ENCODE results near the gene AFAP1. TPM values are rescaled to one million over a fixed set of nuclear protein-coding genes. Genes with fewer than 3 reads are reported as not detected.

The AFAP1 gene
- total RNA-seq, 1 donor from 2014 or later, result 84.9 TPM

DNA sequence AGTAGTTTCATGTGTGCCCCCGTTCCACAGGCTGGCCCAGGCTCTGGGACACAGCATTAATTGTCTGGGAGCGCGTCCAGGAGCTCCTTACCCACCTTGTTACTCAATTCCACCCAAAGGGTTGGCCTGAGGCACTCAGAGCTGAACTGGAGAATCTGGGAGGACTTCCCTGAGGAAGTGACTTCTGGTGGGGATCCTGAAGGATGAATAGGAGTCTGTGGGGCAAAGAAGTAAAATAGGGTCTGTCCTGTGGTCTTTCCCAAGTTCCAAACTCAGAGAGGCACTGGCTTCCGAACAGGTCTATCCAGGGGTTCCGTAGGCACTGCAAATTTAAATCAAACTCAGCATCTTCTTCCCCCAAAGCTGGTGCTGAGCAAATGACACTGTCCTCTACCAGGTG, 204.3 kb downstream of the AFAP1 start:
- H3K27me3 ChIP-seq, result no peaks in the 10 kb centered on the region
- no peak overlapping the region for H3K4me3 ChIP-seq
- TF ChIP-seq, protein P1, sequence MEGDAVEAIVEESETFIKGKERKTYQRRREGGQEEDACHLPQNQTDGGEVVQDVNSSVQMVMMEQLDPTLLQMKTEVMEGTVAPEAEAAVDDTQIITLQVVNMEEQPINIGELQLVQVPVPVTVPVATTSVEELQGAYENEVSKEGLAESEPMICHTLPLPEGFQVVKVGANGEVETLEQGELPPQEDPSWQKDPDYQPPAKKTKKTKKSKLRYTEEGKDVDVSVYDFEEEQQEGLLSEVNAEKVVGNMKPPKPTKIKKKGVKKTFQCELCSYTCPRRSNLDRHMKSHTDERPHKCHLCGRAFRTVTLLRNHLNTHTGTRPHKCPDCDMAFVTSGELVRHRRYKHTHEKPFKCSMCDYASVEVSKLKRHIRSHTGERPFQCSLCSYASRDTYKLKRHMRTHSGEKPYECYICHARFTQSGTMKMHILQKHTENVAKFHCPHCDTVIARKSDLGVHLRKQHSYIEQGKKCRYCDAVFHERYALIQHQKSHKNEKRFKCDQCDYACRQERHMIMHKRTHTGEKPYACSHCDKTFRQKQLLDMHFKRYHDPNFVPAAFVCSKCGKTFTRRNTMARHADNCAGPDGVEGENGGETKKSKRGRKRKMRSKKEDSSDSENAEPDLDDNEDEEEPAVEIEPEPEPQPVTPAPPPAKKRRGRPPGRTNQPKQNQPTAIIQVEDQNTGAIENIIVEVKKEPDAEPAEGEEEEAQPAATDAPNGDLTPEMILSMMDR (IDR thresholded peaks at IDR 0.05), result no peak
- intact Hi-C loops (cut with DNase I), result no loop called here
- H3K27ac ChIP-seq, result no peak overlapping the region
- H3K36me3 ChIP-seq, result no peaks in the 10 kb centered on the region
- DNase-seq (ENCODE audit: low spot score in 2 of 2), result no peak
- H3K4me1 ChIP-seq, result no peaks in the 10 kb centered on the region
- no peaks in the 10 kb centered on the region for H3K9me3 ChIP-seq

DNA sequence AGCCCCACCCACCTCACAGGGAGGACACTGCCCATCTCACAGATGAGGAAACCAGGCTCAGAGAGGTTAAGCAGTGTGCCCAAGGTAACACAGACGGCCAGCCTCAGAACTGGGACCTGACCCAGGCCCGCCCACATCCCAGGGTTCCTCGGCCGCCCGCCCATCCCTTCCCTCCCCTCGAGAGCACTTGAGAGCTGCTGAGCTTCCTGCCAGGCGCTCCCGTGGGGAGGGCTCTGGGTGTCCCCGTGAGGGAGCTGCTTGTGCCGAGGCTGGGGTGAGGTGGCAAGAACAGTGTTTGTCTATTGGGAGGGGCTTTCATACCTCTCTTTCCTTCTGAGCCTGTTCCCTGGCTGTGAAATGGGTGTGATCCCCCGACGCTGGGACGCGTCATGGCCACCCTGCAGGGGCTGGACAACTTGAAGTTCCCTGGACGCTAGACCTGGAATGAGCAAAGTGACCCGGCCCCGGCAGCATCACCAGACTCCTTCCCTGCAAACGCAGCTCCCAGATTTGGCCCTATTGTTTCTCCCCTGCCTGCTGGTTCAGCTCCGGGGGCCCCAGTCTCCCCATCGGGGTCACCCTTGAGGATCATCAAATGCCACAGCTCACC, 204.9 kb downstream of the AFAP1 start:
- intact Hi-C loops (cut with DNase I), result no loop called here
- no peak overlapping the region for H3K27ac ChIP-seq
- no peaks in the 10 kb centered on the region for H3K4me1 ChIP-seq
- TF ChIP-seq, protein P1 (IDR thresholded peaks at IDR 0.05), result no peak
- no peaks in the 10 kb centered on the region for H3K9me3 ChIP-seq
- H3K4me3 ChIP-seq, result no peak overlapping the region
- no peaks in the 10 kb centered on the region for H3K36me3 ChIP-seq
- H3K27me3 ChIP-seq, result no peaks in the 10 kb centered on the region
- no peak for DNase-seq (ENCODE audit: low spot score in 2 of 2)

DNA sequence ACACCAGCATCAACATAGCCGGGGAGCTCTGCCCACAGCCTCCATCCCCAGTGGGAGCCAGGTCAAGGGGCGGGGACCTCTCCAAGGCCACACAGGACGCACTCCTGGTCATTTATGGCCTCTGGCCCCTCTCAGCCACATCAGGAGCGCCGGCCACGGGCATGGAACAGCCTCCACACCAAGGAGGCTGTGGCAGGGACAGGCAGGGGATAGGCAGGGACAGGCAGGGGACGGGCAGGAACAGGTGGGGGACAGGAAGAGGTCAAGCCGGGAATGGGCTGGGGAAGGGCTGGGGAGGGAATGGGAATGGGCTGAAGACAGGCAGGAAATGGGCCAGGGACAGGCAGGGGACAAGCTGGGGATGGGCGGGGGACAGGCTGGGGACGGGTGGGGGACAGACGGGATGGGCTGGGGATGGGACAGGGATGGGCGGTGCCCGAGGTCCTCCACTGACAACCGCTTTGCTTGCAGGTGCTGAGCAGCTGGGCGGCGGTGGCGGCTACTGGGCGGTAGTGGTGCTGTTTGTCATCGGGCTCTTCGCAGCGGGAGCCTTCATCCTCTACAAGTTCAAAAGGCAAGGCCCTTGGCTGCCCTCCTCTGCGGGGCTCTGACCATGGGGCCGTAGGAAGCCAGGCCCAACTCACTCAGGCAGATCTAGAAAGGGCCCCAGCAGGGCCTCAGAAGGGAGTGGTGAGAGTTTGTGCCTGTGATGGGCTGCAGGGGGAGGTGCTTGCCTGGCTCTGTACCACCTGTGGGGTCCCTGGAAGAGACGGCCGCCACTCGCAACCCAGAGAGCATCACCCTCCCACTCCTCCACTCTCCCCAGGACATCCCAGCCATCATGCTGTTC, 205.6 kb downstream of the AFAP1 start:
- Histone ChIP-seq H3K27ac (no peak overlapping the region), H3K4me1 (no peaks in the 10 kb centered on the region), H3K27me3 (no peaks in the 10 kb centered on the region), H3K36me3 (no peaks in the 10 kb centered on the region), H3K9me3 (no peaks in the 10 kb centered on the region), H3K4me3 (no peak overlapping the region)
- DNase-seq (ENCODE audit: low spot score in 2 of 2), result no peak
- intact Hi-C loops (cut with DNase I), result no loop called here
- TF ChIP-seq, protein P1 (IDR thresholded peaks at IDR 0.05), result no peak

DNA sequence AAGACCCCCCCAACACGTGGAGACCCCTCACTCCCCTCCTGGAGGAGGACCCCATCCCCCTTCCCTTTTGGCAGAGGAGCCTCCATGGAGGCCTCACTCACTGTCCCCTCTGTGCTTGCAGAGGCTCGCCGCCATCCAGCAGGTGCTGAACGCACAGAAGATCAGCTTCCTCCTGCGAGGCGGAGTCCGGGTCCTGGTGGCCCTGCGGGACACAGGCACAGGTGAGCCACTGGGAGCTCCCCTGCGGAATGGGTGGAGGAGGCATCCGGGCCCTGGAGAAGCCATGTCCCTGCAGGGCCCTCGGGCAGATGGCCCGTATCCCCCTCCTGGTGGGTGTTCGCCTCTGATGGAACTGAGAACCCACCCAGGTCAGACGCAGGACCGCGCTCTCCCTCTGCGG, 206.5 kb downstream of the AFAP1 start:
- TF ChIP-seq, protein P1 (IDR thresholded peaks at IDR 0.05), result no peak
- Histone ChIP-seq H3K27ac (no peak overlapping the region), H3K27me3 (no peaks in the 10 kb centered on the region), H3K9me3 (no peaks in the 10 kb centered on the region), H3K36me3 (no peaks in the 10 kb centered on the region), H3K4me3 (no peak overlapping the region), H3K4me1 (no peaks in the 10 kb centered on the region)
- intact Hi-C loops (cut with DNase I), result no loop called here
- DNase-seq (ENCODE audit: low spot score in 2 of 2), result no peak

DNA sequence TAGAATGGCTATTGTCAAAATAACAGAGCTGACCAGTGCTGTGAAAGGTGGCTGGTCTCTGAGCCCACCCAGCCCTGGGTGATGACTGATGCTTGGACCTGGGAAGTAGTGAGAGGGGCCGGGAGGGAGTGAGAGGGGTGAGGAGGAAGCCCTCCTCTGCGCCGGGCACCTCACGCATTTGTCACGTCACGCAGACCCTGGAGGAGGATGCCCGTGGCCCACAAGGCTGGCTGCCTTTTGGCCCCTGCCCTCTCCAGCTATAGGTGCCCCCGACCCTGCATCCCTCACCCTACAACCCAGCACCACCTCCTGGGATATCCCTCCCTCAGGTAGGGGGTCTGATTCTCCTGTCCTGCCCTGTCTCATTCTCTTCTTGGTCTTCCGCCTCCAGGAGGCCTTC, 207.4 kb downstream of the AFAP1 start:
- TF ChIP-seq, protein P1 (IDR thresholded peaks at IDR 0.05), result no peak
- Histone ChIP-seq H3K36me3 (no peaks in the 10 kb centered on the region), H3K27me3 (no peaks in the 10 kb centered on the region), H3K4me3 (no peak overlapping the region), H3K4me1 (no peaks in the 10 kb centered on the region), H3K9me3 (no peaks in the 10 kb centered on the region), H3K27ac (no peak overlapping the region)
- no peak for DNase-seq (ENCODE audit: low spot score in 2 of 2)
- intact Hi-C loops (cut with DNase I), result no loop called here
